ENCODE data around the gene CNTN5.

CNTN5 gene

DNA sequence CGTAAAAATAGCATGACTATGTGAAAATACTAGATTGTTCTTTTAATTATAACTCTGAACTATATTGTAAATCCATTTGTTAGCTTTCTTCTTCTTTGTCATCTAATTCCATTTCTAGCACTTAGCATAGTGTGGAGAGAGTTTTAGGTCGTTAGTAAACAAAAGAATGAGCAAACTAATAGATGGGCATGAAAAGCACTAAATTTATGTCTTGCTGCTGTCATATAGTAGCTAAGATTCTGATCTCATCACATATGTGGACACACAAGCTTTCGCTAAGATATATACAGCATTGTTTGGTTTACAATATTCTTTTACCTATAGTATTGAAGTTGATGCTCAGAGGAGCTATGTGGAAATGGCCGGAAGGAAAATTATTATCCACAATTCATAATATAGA is 370.5 kb downstream of the CNTN5 start:
- H3K9me3 ChIP-seq (ENCODE audit: insufficient read depth, low read depth, low read length): no peaks in the 10 kb centered on the region
- H3K18ac ChIP-seq (ENCODE audit: low read length): no peak overlapping the region
- H3K36me3 ChIP-seq (ENCODE audit: control insufficient read depth in 1 of 2, insufficient read depth in 2 of 2, low read length in 2 of 2): no peaks in the 10 kb centered on the region
- H3K4me2 ChIP-seq (ENCODE audit: low read length): no peak overlapping the region
- no peak overlapping the region for H4K8ac ChIP-seq (ENCODE audit: low read depth, low read length)
- no peaks in the 10 kb centered on the region for H3K4me1 ChIP-seq (ENCODE audit: control insufficient read depth in 1 of 2, insufficient read depth in 2 of 2, low read length in 2 of 2)
- no peak overlapping the region for H2AFZ ChIP-seq (ENCODE audit: insufficient read depth, low read length, poor library complexity)
- H2BK12ac ChIP-seq (ENCODE audit: low read length): no peak overlapping the region
- no peak overlapping the region for H3K4ac ChIP-seq (ENCODE audit: low read depth, low read length)
- no CpG with 5 or more reads among the region's 4 CpGs for WGBS (ENCODE audit: extremely low coverage, insufficient coverage, insufficient read length)
- H3K9ac ChIP-seq (ENCODE audit: low read length): no peak overlapping the region
- no peak overlapping the region for H3K27ac ChIP-seq (ENCODE audit: low read depth, low read length)
- H4K91ac ChIP-seq (ENCODE audit: low read depth, low read length): no peak overlapping the region
- H3K27me3 ChIP-seq (ENCODE audit: insufficient read depth, low read length): no peaks in the 10 kb centered on the region
- no peak overlapping the region for H2AK5ac ChIP-seq (ENCODE audit: low read length)
- no peak overlapping the region for H3K23ac ChIP-seq (ENCODE audit: low read length)
- H3K4me3 ChIP-seq (ENCODE audit: low read depth, low read length): no peak overlapping the region
- DNase-seq: no peak
- no peak overlapping the region for H2BK5ac ChIP-seq (ENCODE audit: low read depth, low read length, poor library complexity)
- no peaks in the 10 kb centered on the region for H3K79me1 ChIP-seq (ENCODE audit: low read length)
- no peak overlapping the region for H4K12ac ChIP-seq (ENCODE audit: low read depth, low read length)
- no peak overlapping the region for H2BK120ac ChIP-seq (ENCODE audit: insufficient read depth, low read length, poor library complexity)
- H3K79me2 ChIP-seq (ENCODE audit: control insufficient read depth, insufficient read depth, low read length, poor library complexity): no peaks in the 10 kb centered on the region
- no peak overlapping the region for H3K14ac ChIP-seq (ENCODE audit: low read length)

DNA sequence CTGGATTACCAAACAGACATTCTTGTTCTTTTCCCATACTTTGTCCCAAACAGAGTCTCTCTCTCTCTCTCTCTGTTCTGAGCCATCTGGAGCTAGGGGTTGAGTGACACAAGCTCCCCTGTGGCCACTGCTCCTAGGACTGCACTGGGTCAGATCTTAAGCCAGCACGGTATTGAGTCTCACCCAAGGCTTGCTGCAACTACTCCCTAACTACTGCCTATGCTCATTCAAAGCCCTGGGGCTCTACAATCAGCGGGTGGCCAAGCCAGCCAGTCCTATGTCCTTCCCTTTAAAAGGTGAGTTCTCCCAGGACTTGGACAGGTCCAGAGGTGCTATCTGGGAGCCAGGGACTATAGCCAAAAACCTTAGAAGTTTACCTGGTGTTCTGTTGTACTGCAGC is 385.6 kb downstream of the CNTN5 start:
- no peak overlapping the region for H4K8ac ChIP-seq (ENCODE audit: low read depth, low read length)
- H3K4me2 ChIP-seq (ENCODE audit: low read length): no peak overlapping the region
- no peak overlapping the region for H2AFZ ChIP-seq (ENCODE audit: insufficient read depth, low read length, poor library complexity)
- no peaks in the 10 kb centered on the region for H3K79me2 ChIP-seq (ENCODE audit: control insufficient read depth, insufficient read depth, low read length, poor library complexity)
- H3K4ac ChIP-seq (ENCODE audit: low read depth, low read length): no peak overlapping the region
- H2BK5ac ChIP-seq (ENCODE audit: low read depth, low read length, poor library complexity): no peak overlapping the region
- no peak overlapping the region for H3K4me3 ChIP-seq (ENCODE audit: low read depth, low read length)
- H3K18ac ChIP-seq (ENCODE audit: low read length): no peak overlapping the region
- H3K79me1 ChIP-seq (ENCODE audit: low read length): no peaks in the 10 kb centered on the region
- H3K27me3 ChIP-seq (ENCODE audit: insufficient read depth, low read length): no peaks in the 10 kb centered on the region
- no peak overlapping the region for H2AK5ac ChIP-seq (ENCODE audit: low read length)
- H4K12ac ChIP-seq (ENCODE audit: low read depth, low read length): no peak overlapping the region
- no peak overlapping the region for H3K27ac ChIP-seq (ENCODE audit: low read depth, low read length)
- no peak overlapping the region for H3K23ac ChIP-seq (ENCODE audit: low read length)
- H3K36me3 ChIP-seq (ENCODE audit: control insufficient read depth in 1 of 2, insufficient read depth in 2 of 2, low read length in 2 of 2): no peaks in the 10 kb centered on the region
- H3K9ac ChIP-seq (ENCODE audit: low read length): no peak overlapping the region
- no peak overlapping the region for H3K14ac ChIP-seq (ENCODE audit: low read length)
- H3K9me3 ChIP-seq (ENCODE audit: insufficient read depth, low read depth, low read length): no peaks in the 10 kb centered on the region
- no CpG with 5 or more reads among the region's 2 CpGs for WGBS (ENCODE audit: extremely low coverage, insufficient coverage, insufficient read length)
- no peak for DNase-seq
- no peak overlapping the region for H4K91ac ChIP-seq (ENCODE audit: low read depth, low read length)
- no peak overlapping the region for H2BK120ac ChIP-seq (ENCODE audit: insufficient read depth, low read length, poor library complexity)
- H3K4me1 ChIP-seq (ENCODE audit: control insufficient read depth in 1 of 2, insufficient read depth in 2 of 2, low read length in 2 of 2): no peaks in the 10 kb centered on the region
- no peak overlapping the region for H2BK12ac ChIP-seq (ENCODE audit: low read length)

GRCh38 chr11:99410636-99411035 is 389.9 kb downstream of the CNTN5 start:
- no CpG with 5 or more reads among the region's 3 CpGs for WGBS (ENCODE audit: extremely low coverage, insufficient coverage, insufficient read length)
- no peaks in the 10 kb centered on the region for H3K27me3 ChIP-seq (ENCODE audit: insufficient read depth, low read length)
- H3K4ac ChIP-seq (ENCODE audit: low read depth, low read length): no peak overlapping the region
- H4K8ac ChIP-seq (ENCODE audit: low read depth, low read length): no peak overlapping the region
- no peak overlapping the region for H3K4me2 ChIP-seq (ENCODE audit: low read length)
- H3K9me3 ChIP-seq (ENCODE audit: insufficient read depth, low read depth, low read length): no peaks in the 10 kb centered on the region
- no peak for DNase-seq
- H3K23ac ChIP-seq (ENCODE audit: low read length): no peak overlapping the region
- no peak overlapping the region for H2BK12ac ChIP-seq (ENCODE audit: low read length)
- H3K27ac ChIP-seq (ENCODE audit: low read depth, low read length): no peak overlapping the region
- no peak overlapping the region for H4K12ac ChIP-seq (ENCODE audit: low read depth, low read length)
- H3K18ac ChIP-seq (ENCODE audit: low read length): no peak overlapping the region
- H3K36me3 ChIP-seq (ENCODE audit: control insufficient read depth in 1 of 2, insufficient read depth in 2 of 2, low read length in 2 of 2): no peaks in the 10 kb centered on the region
- H3K79me2 ChIP-seq (ENCODE audit: control insufficient read depth, insufficient read depth, low read length, poor library complexity): no peaks in the 10 kb centered on the region
- no peak overlapping the region for H2BK120ac ChIP-seq (ENCODE audit: insufficient read depth, low read length, poor library complexity)
- H3K9ac ChIP-seq (ENCODE audit: low read length): no peak overlapping the region
- no peak overlapping the region for H3K14ac ChIP-seq (ENCODE audit: low read length)
- H2BK5ac ChIP-seq (ENCODE audit: low read depth, low read length, poor library complexity): no peak overlapping the region
- no peaks in the 10 kb centered on the region for H3K79me1 ChIP-seq (ENCODE audit: low read length)
- H4K91ac ChIP-seq (ENCODE audit: low read depth, low read length): no peak overlapping the region
- H2AFZ ChIP-seq (ENCODE audit: insufficient read depth, low read length, poor library complexity): no peak overlapping the region
- H3K4me3 ChIP-seq (ENCODE audit: low read depth, low read length): no peak overlapping the region
- H2AK5ac ChIP-seq (ENCODE audit: low read length): no peak overlapping the region
- no peaks in the 10 kb centered on the region for H3K4me1 ChIP-seq (ENCODE audit: control insufficient read depth in 1 of 2, insufficient read depth in 2 of 2, low read length in 2 of 2)

- Histone ChIP-seq H3K18ac (ENCODE audit: low read length) (no peak overlapping the region), H3K4me1 (ENCODE audit: control insufficient read depth in 1 of 2, insufficient read depth in 2 of 2, low read length in 2 of 2) (no peaks in the 10 kb centered on the region), H2AK5ac (ENCODE audit: low read length) (no peak overlapping the region), H3K27ac (ENCODE audit: low read depth, low read length) (no peak overlapping the region), H3K23ac (ENCODE audit: low read length) (no peak overlapping the region), H4K91ac (ENCODE audit: low read depth, low read length) (no peak overlapping the region), H3K4me2 (ENCODE audit: low read length) (no peak overlapping the region), H3K9ac (ENCODE audit: low read length) (no peak overlapping the region), H3K4me3 (ENCODE audit: low read depth, low read length) (no peak overlapping the region), H3K36me3 (ENCODE audit: control insufficient read depth in 1 of 2, insufficient read depth in 2 of 2, low read length in 2 of 2) (no peaks in the 10 kb centered on the region), H2AFZ (ENCODE audit: insufficient read depth, low read length, poor library complexity) (no peak overlapping the region), H3K9me3 (ENCODE audit: insufficient read depth, low read depth, low read length) (no peaks in the 10 kb centered on the region), H3K14ac (ENCODE audit: low read length) (no peak overlapping the region), H3K79me2 (ENCODE audit: control insufficient read depth, insufficient read depth, low read length, poor library complexity) (no peaks in the 10 kb centered on the region), H3K27me3 (ENCODE audit: insufficient read depth, low read length) (no peaks in the 10 kb centered on the region), H4K8ac (ENCODE audit: low read depth, low read length) (no peak overlapping the region), H2BK120ac (ENCODE audit: insufficient read depth, low read length, poor library complexity) (no peak overlapping the region), H3K4ac (ENCODE audit: low read depth, low read length) (no peak overlapping the region), H3K79me1 (ENCODE audit: low read length) (no peaks in the 10 kb centered on the region), H2BK5ac (ENCODE audit: low read depth, low read length, poor library complexity) (no peak overlapping the region), H4K12ac (ENCODE audit: low read depth, low read length) (no peak overlapping the region), H2BK12ac (ENCODE audit: low read length) (no peak overlapping the region)
- DNase-seq: no peak
- WGBS (ENCODE audit: extremely low coverage, insufficient coverage, insufficient read length): no CpG with 5 or more reads among the region's 1 CpG
Measured at GRCh38 chr11:99418927-99419720, 398.4 kb downstream of the CNTN5 start.
